Measurements from ENCODE around the gene LDLRAD3.

Gene LDLRAD3

GRCh38 chr11:35927682-35928081 lies 16.2 kb upstream of the LDLRAD3 start:
- DNase-seq (ENCODE audit: low read depth), result no peak

- no peak for DNase-seq (ENCODE audit: low read depth)
Measured at GRCh38 chr11:35928688-35929395, 15.0 kb upstream of the LDLRAD3 start.

GRCh38 chr11:35930466-35930865 lies 13.4 kb upstream of the LDLRAD3 start:
- no peak for DNase-seq (ENCODE audit: low read depth)

- no peak for DNase-seq (ENCODE audit: low read depth)
Measured at GRCh38 chr11:35932121-35932520, 11.7 kb upstream of the LDLRAD3 start.

DNA sequence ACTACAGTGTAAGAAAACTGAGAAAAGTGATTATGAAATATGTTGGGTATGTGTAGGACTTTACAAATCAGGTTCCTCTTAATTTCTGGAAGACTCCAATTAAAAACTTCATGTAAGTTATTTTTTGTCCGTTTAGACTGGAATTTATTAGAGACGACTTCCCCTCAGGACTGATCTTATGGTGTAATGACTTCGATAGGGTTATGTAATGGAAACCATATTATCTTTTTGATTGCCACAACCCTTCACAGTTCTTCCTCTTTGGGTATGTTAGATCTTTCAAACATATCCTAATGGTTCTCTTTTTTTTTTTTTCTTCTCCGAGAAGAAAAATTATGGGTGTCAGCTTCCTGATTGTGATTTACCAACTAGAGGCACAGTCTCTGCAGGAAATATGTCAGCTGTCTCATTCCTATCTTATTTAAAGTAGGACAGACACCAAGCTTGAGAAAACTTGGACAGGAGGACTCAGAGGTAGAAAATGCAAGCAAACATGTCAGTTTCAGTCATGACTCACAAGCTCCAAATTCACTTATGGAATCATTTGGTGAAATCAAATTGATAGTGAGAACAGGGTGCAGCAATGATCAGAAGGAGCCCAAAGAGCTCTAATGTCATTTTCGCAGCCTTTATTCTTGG lies 11.1 kb upstream of the LDLRAD3 start:
- no peak for DNase-seq (ENCODE audit: low read depth)

DNA sequence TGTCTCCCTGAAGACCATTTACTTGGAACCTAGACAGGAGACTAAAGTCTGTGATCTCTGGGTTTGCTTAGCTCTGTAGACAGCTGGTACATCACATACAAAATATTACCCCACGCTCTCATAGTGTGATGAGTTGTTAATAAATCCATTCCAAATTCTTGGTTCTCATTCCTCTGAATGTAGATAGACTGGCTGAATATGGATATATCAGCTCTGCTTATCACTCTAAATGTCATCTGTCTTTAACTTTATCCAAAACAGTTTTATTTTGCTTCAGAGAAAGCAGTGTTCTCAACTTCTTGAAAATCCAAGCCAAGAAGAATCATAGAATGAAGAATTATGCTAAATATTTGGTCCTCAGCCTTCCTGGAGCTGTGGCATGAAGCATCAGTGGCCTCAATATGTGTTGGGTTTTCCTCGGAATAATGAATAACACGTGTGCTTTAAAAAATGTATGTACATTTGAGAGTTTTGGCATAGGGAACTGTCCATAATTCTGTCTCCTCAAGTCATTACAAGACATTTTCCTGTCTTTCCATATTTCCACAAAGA lies 10.5 kb upstream of the LDLRAD3 start:
- DNase-seq (ENCODE audit: low read depth), result no peak

DNA sequence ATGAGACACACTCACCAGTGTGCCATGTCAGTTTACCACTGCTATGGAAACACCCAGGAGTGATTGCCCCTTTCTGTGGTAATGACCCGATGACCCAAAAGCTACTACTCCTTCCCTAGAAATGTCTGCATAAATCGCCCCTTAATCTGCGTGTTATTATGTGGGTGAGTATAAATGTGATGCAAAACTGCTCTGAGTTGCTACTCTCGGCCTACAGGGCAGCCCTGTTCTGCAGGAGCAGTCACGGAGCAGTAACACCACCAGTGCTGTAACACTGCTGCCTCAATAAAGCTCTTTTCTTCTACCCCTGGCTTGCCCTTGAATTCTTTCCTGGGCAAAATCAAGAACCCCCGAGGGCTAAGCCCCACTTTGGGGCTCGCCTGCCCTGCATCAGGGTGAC lies 9.6 kb upstream of the LDLRAD3 start:
- no peak for DNase-seq (ENCODE audit: low read depth)

GRCh38 chr11:35934981-35935380 lies 8.9 kb upstream of the LDLRAD3 start:
- DNase-seq (ENCODE audit: low read depth), result no peak

DNA sequence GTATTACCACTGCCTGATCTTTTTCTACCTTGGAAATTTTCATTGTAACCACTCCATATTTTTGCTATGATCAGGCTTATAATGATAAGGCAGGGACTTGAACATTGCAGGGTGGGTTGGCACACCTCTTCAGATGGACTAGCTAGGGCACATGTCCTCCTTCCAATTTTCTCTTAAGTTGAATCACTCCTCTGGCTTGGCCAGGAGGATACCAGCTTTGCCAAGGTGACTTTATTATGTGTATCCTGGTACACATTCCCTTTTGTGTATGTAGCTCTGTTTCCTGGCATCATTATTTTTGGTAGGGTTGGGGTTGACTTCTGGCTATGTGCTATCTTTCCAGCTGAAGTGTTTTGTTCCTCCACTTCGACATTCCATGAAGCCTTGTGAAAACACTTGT lies 8.5 kb upstream of the LDLRAD3 start:
- DNase-seq (ENCODE audit: low read depth), result no peak

DNA sequence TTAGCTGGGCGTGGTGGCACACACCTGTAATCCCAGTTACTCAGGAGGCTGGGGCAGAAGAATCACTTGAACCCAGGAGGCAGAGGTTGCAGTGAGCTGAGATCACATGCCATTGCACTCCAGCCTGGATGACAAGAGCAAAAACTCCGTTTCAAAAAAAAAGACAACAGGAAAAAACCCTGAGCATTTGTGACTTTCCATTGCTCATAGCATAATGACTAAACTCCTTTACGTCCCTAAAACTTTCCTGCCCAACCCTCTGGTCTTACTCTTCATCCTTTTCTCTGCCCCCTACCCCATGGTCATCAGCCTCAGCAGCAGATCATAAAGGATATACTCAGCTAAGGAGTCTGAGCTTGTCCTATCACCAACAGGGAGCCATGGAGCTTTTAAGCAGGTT lies 6.8 kb upstream of the LDLRAD3 start:
- DNase-seq (ENCODE audit: low read depth), result no peak

- no peak for DNase-seq (ENCODE audit: low read depth)
Measured at GRCh38 chr11:35937700-35938099, 6.2 kb upstream of the LDLRAD3 start.

- no peak for DNase-seq (ENCODE audit: low read depth)
Measured at GRCh38 chr11:35938231-35938630, 5.6 kb upstream of the LDLRAD3 start.

DNA sequence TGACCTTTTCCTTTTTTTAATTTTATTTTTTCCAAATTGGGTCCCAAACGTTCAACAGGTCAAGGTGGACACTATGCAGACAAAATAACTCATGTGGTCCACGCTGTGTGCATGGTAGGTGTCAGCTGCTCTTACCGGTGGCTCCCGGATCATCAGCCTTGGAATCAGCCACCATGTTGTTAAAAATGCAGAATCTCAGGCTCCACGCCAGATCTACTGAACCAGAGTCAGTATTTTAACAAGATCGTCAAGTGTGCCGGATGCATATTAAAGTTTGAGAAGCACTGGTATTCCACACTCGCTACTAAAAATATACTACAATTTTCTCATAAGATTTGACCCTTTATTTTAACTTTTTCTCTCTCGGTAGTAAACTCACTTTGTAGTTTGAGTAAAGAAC lies 553 bp upstream of the LDLRAD3 start:
- no peak for DNase-seq (ENCODE audit: low read depth)

DNA sequence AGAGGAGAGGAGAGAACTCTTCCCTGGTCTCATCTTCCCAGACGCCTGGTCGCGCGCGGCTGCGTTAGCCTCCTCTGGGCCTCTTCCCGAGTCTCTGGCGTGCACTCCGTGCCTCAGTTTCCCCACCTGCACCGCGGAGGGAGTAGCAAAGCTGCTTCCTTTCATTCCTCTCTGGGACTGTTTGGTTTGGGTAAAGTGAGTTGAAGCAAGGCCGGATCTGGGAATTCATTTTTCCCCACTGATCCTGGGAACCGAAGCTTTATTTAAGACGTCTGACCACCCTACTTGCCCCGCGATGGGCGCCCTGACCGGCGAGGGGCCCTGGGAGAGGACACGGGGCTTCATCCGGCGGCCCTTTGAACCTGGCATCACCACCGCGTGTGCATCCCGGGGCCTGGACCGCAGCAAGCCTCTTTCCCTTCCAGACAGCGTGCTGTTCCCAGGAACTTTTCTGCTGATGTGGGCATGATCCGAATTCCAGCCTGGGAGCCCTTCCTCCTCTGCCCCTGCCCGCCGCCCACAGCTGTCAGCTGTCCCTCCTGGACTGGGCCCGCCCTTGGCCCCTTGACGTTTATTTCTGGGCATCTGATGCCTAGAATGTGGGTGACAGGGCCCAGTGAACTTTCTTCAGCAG lies 758 bp downstream of the LDLRAD3 start:
- no peak for DNase-seq (ENCODE audit: low read depth)

DNA sequence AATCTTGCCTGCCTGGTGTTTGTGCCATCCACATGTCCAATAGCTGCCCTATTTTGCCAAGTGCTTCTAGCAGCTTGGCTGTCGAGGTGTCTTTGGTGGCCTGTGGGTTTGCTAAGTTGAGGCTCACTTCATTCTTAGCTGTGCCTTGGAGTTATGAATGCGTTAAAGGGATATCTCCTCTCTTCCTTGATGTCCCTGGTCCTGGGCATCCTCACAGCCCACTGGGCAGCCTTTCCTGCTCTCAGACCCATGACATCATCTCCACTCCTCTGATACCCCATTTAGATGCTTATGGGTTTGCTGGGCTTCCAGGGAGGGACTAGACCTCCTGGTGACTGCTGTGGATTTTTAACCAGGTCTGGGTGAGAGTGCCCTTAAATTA lies 1.3 kb downstream of the LDLRAD3 start:
- no peak for DNase-seq (ENCODE audit: low read depth)

GRCh38 chr11:35946766-35947165 lies 2.9 kb downstream of the LDLRAD3 start:
- DNase-seq (ENCODE audit: low read depth), result no peak

DNA sequence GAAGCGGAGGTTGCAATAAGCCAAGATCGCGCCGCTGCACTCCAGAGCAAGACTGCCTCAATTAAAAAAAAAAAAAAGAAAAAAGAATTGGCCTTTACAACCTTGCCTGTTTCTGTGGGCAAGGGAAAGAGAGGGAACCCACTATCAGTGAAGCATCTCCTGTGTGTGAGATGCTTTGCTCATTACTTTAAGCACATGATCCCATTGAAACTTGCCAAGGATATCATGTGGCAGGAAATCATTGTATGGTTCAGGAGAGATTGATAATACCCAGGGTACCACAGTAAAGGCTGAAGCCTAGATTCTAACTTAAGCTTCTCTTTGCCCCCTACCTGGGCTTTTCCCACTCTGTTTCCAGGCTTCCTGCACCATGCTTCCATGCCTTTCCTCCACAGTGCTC lies 3.6 kb downstream of the LDLRAD3 start:
- no peak for DNase-seq (ENCODE audit: low read depth)

- no peak for DNase-seq (ENCODE audit: low read depth)
Measured at GRCh38 chr11:35949242-35949641, 5.4 kb downstream of the LDLRAD3 start.

DNA sequence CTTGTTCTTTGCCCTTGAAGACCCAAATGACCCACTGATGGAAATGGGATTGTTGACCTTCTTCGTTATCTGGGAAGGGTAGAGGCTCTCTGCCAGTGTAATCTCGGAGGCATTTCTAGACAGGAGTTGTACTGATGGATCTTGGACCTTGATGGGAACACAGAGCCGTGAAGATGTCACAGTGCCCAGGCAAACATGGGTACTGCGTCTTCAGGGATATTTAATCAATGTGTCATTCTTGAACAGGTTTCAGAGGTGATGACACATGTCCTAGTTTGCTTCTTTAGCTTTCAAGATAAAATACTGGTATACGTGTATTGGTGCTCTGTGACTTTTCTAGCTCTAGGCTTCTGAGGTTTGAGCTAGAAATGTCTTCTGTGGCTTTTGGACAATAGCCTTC lies 6.2 kb downstream of the LDLRAD3 start:
- DNase-seq (ENCODE audit: low read depth), result no peak

- no peak for DNase-seq (ENCODE audit: low read depth)
Measured at GRCh38 chr11:35951680-35952079, 7.8 kb downstream of the LDLRAD3 start.

DNA sequence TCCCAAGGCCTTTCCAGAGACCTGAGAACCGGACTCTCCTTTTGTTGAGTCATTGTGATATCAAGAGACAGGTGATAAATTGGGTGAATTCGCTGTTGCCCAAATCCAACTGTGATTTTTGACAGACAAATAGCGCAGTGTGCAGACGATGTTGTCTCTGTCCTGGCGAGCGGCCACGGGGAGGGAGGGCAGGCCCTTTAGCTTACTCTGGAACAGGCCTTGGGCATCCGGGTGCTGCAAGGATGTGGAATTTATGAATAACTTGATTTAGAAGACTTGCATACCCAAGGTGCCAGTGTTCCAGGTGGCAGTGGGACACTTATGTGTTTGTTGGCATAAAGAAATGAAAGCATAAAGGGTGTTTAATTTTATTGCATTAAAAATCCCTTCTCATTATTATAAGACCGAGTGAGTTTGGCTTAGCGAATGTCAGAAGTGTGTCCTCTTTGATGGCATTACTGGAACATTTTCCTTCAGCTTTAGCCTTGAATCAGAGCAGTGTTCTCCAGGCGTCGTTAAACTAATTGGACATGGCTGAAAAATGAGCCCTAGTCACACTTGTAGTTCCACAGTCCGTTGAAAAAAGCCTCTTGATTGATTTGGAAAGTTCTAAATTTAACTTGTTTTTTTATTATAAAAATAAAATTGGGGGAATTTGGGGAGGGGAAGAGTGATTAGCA lies 9.4 kb downstream of the LDLRAD3 start:
- DNase-seq (ENCODE audit: low read depth), result no peak

DNA sequence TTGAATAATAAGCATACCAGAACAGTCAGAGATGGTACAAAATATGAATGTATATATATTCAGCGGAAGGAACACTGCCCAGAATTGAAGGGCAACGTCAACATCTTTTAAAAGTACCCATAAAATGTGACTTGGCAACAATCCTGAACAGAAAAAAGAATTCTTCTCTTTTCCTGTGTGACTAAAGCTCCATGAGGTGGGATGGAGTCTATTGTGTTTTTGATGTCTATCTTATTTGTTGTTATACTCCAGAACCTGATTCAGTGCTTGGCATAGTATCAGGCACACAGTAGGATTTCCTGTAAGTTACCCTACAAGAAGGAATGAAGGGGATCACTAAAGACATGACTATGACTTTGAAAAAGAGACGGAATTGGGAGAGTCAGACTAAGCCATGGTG lies 10.3 kb downstream of the LDLRAD3 start:
- no peak for DNase-seq (ENCODE audit: low read depth)

- DNase-seq (ENCODE audit: low read depth), result no peak
Measured at GRCh38 chr11:35955636-35956035, 11.8 kb downstream of the LDLRAD3 start.

Data from activated T-helper 9 cell treated with anti-CD3 and anti-CD28 coated beads, Interleukin-2, amount 50 U/mL, for 16 hours (primary cell).